Ascending aorta (tissue), 2 donors: ENCODE measurements around the gene SAP130. TPM values are rescaled to one million over a fixed set of nuclear protein-coding genes. Genes with fewer than 3 reads are reported as not detected.

Experiments used
- DNase-seq, 2 donors: peaks; one replicate each; pipeline ENCODE4 v3.0.0-alpha.2; 2019; ENCODE audit warnings: low spot score in 2 of 2
- H3K27ac ChIP-seq, 2 donors: fragments of 200-600 bp; sonication (generic); one replicate each; pipeline ENCODE4 v1.5.1; 2016 to 2017; ENCODE audit warnings: mild to moderate bottlenecking in 1 of 2
- H3K27me3 ChIP-seq: fragments of 200-600 bp; sonication (generic); one replicate; pipeline ENCODE4 v1.5.1; 2017
- H3K36me3 ChIP-seq, 2 donors: fragments of 200-600 bp; sonication (generic); one replicate each; pipeline ENCODE4 v1.5.1; 2016
- H3K4me1 ChIP-seq, 2 donors: fragments of 200-600 bp; sonication (generic); one replicate each; pipeline ENCODE4 v1.5.1; 2016 to 2017; ENCODE audit warnings: mild to moderate bottlenecking in 1 of 2
- H3K4me3 ChIP-seq, 2 donors: fragments of 200-600 bp; sonication (generic); one replicate each; pipeline ENCODE4 v1.5.1; 2016 to 2017; ENCODE audit warnings: mild to moderate bottlenecking in 1 of 2
- H3K9me3 ChIP-seq, 2 donors: fragments of 200-600 bp; sonication (generic); one replicate each; pipeline ENCODE4 v1.5.1; 2016
- intact Hi-C: fragments of 100-400 bp; cut with DNase I; formaldehyde crosslinking; loops from one replicate; pipeline ENCODE4 v1.15.1; 2023
- total RNA-seq: library from RNA; depleted of rRNA; stranded (reverse); fragments of >200 nt; gene quantifications from one replicate; pipeline ENCODE4 v1.1.0, GENCODE V29; 2016
- TF ChIP-seq, protein P1 (sequence below), 3 experiments: fragments of 200-600 bp in 2 of 3; fragments of 450-650 bp in 1 of 3; sonication (generic) in 2 of 3; IDR thresholded peaks; one replicate each; pipeline ENCODE4 v1.5.1; 2016 to 2019; ENCODE audit warnings: antibody characterized with exemption in 3 of 3, mild to moderate bottlenecking in 1 of 3, moderate library complexity in 1 of 3

SAP130 gene
- total RNA-seq, 1 donor from 2014 or later: 2.8 TPM

DNA sequence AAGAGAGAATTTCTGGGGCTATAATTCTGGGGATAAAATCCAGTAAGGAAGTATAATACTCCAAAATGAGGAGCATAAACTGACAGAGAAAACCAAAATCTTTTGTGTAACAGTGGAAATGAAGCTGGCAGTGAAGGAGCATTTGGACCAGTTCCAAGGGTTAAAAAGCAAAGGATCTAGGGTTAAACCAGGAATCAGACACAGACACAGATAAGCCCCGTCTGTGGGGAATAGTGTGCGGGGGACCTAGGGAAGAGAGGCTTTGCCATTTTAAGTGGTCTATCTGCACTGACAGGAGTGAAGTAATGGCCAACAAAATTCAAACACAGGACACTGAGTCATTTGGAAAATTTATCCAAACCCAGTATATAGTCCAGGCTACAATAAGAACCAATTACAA lies 23.4 kb downstream of the SAP130 start:
- no peaks in the 10 kb centered on the region for H3K4me1 ChIP-seq
- no peaks in the 10 kb centered on the region for H3K27me3 ChIP-seq
- H3K36me3 ChIP-seq: peaks cover 35 to 79% of the 10 kb centered on the region in 2 donors
- intact Hi-C loops: no loop called here
- TF ChIP-seq, protein P1, sequence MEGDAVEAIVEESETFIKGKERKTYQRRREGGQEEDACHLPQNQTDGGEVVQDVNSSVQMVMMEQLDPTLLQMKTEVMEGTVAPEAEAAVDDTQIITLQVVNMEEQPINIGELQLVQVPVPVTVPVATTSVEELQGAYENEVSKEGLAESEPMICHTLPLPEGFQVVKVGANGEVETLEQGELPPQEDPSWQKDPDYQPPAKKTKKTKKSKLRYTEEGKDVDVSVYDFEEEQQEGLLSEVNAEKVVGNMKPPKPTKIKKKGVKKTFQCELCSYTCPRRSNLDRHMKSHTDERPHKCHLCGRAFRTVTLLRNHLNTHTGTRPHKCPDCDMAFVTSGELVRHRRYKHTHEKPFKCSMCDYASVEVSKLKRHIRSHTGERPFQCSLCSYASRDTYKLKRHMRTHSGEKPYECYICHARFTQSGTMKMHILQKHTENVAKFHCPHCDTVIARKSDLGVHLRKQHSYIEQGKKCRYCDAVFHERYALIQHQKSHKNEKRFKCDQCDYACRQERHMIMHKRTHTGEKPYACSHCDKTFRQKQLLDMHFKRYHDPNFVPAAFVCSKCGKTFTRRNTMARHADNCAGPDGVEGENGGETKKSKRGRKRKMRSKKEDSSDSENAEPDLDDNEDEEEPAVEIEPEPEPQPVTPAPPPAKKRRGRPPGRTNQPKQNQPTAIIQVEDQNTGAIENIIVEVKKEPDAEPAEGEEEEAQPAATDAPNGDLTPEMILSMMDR (IDR thresholded peaks at IDR 0.05): no peak
- H3K9me3 ChIP-seq: no peaks in the 10 kb centered on the region
- no peak overlapping the region for H3K4me3 ChIP-seq
- DNase-seq: no peak
- H3K27ac ChIP-seq: no peak overlapping the region

- H3K36me3 ChIP-seq: peaks cover 35 to 79% of the 10 kb centered on the region in 2 donors
- no peak for DNase-seq
These were observed 24.4 kb downstream of the SAP130 start for GRCh38 chr2:128003463-128003862.

DNA sequence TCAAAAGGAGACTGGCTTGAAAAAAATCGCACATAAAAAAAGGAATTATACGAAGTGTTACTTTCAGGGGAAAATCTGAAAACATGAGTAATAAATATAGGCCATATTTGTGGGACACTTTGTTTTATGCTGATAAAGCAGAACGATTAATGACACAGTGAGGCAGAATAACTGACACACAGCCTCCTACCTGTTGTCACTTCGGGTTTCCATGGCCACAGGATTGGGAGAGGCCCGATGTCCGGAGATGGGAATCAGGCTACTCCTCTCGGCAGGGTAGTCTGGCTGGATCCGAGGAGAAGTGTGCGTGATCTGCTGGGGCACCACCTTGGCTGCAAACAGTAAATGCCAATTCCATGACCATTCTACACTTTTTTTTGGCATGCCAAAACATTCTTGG lies 31.7 kb downstream of the SAP130 start:
- Histone ChIP-seq H3K27me3 (no peaks in the 10 kb centered on the region), H3K36me3 (peaks cover 32 to 38% of the 10 kb centered on the region in 2 donors), H3K9me3 (no peaks in the 10 kb centered on the region), H3K4me3 (peak overlapping the region in 1 of 2 donors; percentile 5), H3K27ac (peak overlapping the region; percentile 4 to 58), H3K4me1 (peaks cover 0 to 4% of the 10 kb centered on the region in 2 donors)
- no peak for DNase-seq
- TF ChIP-seq, protein P1 (IDR thresholded peaks at IDR 0.05): no peak
- intact Hi-C loops: no loop called here

More at GRCh38 chr2:128003463-128003862, 24.4 kb downstream of the SAP130 start:
- Histone ChIP-seq H3K27ac (no peak overlapping the region), H3K4me3 (no peak overlapping the region), H3K27me3 (no peaks in the 10 kb centered on the region), H3K9me3 (no peaks in the 10 kb centered on the region), H3K4me1 (no peaks in the 10 kb centered on the region)
- TF ChIP-seq, protein P1 (IDR thresholded peaks at IDR 0.05): no peak
- intact Hi-C loops: no loop called here

DNA sequence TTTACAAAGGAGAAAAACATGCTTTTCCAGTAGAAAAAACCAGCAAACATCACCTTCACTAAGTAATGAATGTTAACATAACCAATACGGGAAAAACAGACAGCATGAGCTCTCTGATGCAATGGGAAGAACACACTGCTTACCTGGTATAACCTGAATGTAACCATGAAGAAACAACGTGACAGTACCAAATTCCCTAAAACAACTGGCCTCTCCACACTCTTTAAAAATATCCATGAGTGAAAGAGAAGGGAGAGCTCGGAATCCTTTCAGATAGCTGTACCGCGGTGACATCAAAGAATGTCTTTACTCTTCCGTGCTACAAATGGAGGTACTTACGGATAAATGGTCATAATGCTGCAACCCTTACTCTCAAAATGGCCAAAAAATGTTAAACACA lies 32.1 kb downstream of the SAP130 start:
- H3K36me3 ChIP-seq: peaks cover 32 to 34% of the 10 kb centered on the region in 2 donors
- H3K4me3 ChIP-seq: no peak overlapping the region
- H3K9me3 ChIP-seq: no peaks in the 10 kb centered on the region
- H3K27me3 ChIP-seq: no peaks in the 10 kb centered on the region
- intact Hi-C loops: no loop called here
- H3K27ac ChIP-seq: peak overlapping the region; percentile 4 to 58
- DNase-seq: no peak
- TF ChIP-seq, protein P1 (IDR thresholded peaks at IDR 0.05): no peak
- H3K4me1 ChIP-seq: peaks cover 0 to 4% of the 10 kb centered on the region in 2 donors

- H3K36me3 ChIP-seq: peaks cover 25 to 27% of the 10 kb centered on the region in 2 donors
- peak overlapping the region in 1 of 2 donors; percentile 24 for H3K27ac ChIP-seq
- H3K4me3 ChIP-seq: no peak overlapping the region
- TF ChIP-seq, protein P1 (IDR thresholded peaks at IDR 0.05): no peak
- H3K4me1 ChIP-seq: peaks cover 0 to 4% of the 10 kb centered on the region in 2 donors
- intact Hi-C loops: no loop called here
- H3K27me3 ChIP-seq: no peaks in the 10 kb centered on the region
- no peaks in the 10 kb centered on the region for H3K9me3 ChIP-seq
- no peak for DNase-seq
These were observed 34.2 kb downstream of the SAP130 start for GRCh38 chr2:127993659-127994058.

- H3K4me3 ChIP-seq: no peak overlapping the region
- peaks cover 0 to 4% of the 10 kb centered on the region in 2 donors for H3K4me1 ChIP-seq
- peak overlapping the region; percentile 3 to 58 for H3K27ac ChIP-seq
- H3K27me3 ChIP-seq: no peaks in the 10 kb centered on the region
- TF ChIP-seq, protein P1 (IDR thresholded peaks at IDR 0.05): no peak
- no peaks in the 10 kb centered on the region for H3K9me3 ChIP-seq
- H3K36me3 ChIP-seq: peaks cover 28 to 40% of the 10 kb centered on the region in 2 donors
- no peak for DNase-seq
- intact Hi-C loops: no loop called here
These were observed 36.1 kb downstream of the SAP130 start for GRCh38 chr2:127991742-127992141.
